GM19193 (cell line): ENCODE measurements around the gene COL23A1.

Experiments
- POLR2A ChIP-seq: IDR thresholded peaks from 4 replicates; pipeline ENCODE4 v1.6.1; 2011; ENCODE audit not compliant: insufficient read depth, insufficient read length; ENCODE audit errors: extremely low read depth

COL23A1 gene

GRCh38 chr5:178196281-178196812 lies 393.8 kb downstream of the COL23A1 start:
- no peak for TF ChIP-seq POLR2A

- no peak for TF ChIP-seq POLR2A
Observed at GRCh38 chr5:178194026-178194425, 396.2 kb downstream of the COL23A1 start.

GRCh38 chr5:178193251-178193809 lies 396.9 kb downstream of the COL23A1 start:
- TF ChIP-seq POLR2A, result no peak

GRCh38 chr5:178192787-178193186 lies 397.4 kb downstream of the COL23A1 start:
- TF ChIP-seq POLR2A, result no peak

GRCh38 chr5:178192244-178192643 lies 397.9 kb downstream of the COL23A1 start:
- TF ChIP-seq POLR2A, result no peak

GRCh38 chr5:178191661-178192060 lies 398.5 kb downstream of the COL23A1 start:
- TF ChIP-seq POLR2A, result no peak

- TF ChIP-seq POLR2A, result no peak
Observed at GRCh38 chr5:178189433-178189832, 400.8 kb downstream of the COL23A1 start.
